HG02973 (cell line): ENCODE measurements around the gene KICS2.

Source experiments
- ATAC-seq: cut with Tn5 transposase; IDR thresholded peaks from one replicate; pipeline ENCODE4 v1.9.1; 2021; ENCODE audit warnings: moderate library complexity; ENCODE audit not compliant: unreplicated experiment

KICS2 gene

DNA sequence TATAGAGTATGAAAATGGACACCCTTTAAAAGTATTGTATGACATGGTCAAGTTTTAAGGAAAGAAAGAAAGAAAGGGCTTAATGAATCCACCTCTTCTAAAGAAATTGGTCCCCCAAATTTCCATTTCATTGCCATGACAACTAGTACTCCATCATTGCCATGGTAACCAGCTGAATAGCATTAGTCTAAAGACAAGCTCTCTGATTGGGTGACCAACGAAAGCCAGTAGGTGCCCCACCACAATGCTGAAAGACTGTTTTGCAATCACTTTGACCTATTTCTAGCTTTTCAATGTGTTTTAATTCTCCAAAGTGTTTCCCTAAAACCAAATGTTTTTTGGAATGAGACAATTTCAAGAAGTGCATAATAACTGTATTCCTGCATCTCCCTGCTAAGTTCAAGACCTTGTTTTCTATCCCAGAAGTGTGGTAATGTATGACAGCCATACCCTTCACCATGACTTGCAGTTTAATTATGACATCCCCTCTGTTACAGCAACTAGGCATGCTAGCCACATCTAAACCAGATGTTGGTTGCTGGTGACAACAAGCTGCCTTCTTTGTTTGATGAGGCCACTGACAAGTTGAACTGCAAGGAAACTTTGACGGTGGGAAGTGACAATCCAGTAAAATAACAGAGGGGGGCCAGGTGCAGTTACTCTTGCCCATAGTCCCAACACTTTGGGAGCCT is 46.7 kb downstream of the KICS2 start:
- ATAC-seq: no peak

- no peak for ATAC-seq
These were observed 48.6 kb downstream of the KICS2 start for GRCh38 chr12:64173456-64173855.
